Neural progenitor cell (in vitro differentiated cells): Measurements from ENCODE around the gene OAS3. TPM values are rescaled to one million over a fixed set of nuclear protein-coding genes. Genes with fewer than 3 reads are reported as not detected.
A peak's percentile ranks its signal among the peaks of the same experiment; 100 is the strongest.

Experiments used
- DNase-seq: peaks from one replicate; pipeline ENCODE4 v3.0.0-alpha.2; 2016; ENCODE audit warnings: low spot score
- H2AFZ ChIP-seq: fragments of 200-600 bp; sonication (generic); replicated peaks from 2 replicates; pipeline ENCODE4 v1.6.1; 2016; ENCODE audit warnings: antibody characterized with exemption
- H3F3A ChIP-seq: fragments of 200-600 bp; sonication (generic); 2 replicates; pipeline ENCODE4 v1.6.1; 2016; ENCODE audit warnings: antibody characterized with exemption, low read depth
- H3K27ac ChIP-seq: fragments of 200-600 bp; sonication (generic); 2 replicates; pipeline ENCODE4 v1.5.1; 2016; ENCODE audit warnings: mild to moderate bottlenecking
- H3K27me3 ChIP-seq: fragments of 200-600 bp; sonication (generic); 2 replicates; pipeline ENCODE4 v1.6.1; 2016; ENCODE audit warnings: mild to moderate bottlenecking, moderate library complexity
- H3K36me3 ChIP-seq: fragments of 200-600 bp; sonication (generic); 2 replicates; pipeline ENCODE4 v1.5.1; 2016
- H3K4me1 ChIP-seq: fragments of 200-600 bp; sonication (generic); 2 replicates; pipeline ENCODE4 v1.6.1; 2016; ENCODE audit warnings: mixed run types
- H3K4me2 ChIP-seq: fragments of 200-600 bp; sonication (generic); 2 replicates; pipeline ENCODE4 v1.6.1; 2016
- H3K4me3 ChIP-seq: fragments of 200-600 bp; sonication (generic); 2 replicates; pipeline ENCODE4 v1.5.1; 2016
- H3K79me2 ChIP-seq: fragments of 200-600 bp; sonication (generic); 2 replicates; pipeline ENCODE4 v1.6.1; 2016; ENCODE audit warnings: low read depth
- H3K9ac ChIP-seq: fragments of 200-600 bp; sonication (generic); 2 replicates; pipeline ENCODE4 v1.6.1; 2016
- H3K9me3 ChIP-seq: fragments of 200-600 bp; sonication (generic); 2 replicates; pipeline ENCODE4 v1.5.1; 2016; ENCODE audit warnings: low read depth
- H4K20me1 ChIP-seq: fragments of 200-600 bp; sonication (generic); 2 replicates; pipeline ENCODE4 v1.6.1; 2016; ENCODE audit warnings: low read depth
- H3K27ac Mint-ChIP-seq: 3 replicates; pipeline ENCODE4 v1.8.0; 2021; ENCODE audit warnings: mixed read lengths
- H3K27me3 Mint-ChIP-seq: 2 replicates; pipeline ENCODE4 v1.8.0; 2022; ENCODE audit warnings: low read depth, mild to moderate bottlenecking, inconsistent platforms, moderate library complexity, mixed read lengths; ENCODE audit not compliant: insufficient read depth
- H3K36me3 Mint-ChIP-seq: 3 replicates; pipeline ENCODE4 v1.8.0; 2021; ENCODE audit warnings: mixed read lengths
- H3K4me1 Mint-ChIP-seq: 3 replicates; pipeline ENCODE4 v1.8.0; 2021; ENCODE audit warnings: mixed read lengths
- H3K4me3 Mint-ChIP-seq: 3 replicates; pipeline ENCODE4 v1.8.0; 2021; ENCODE audit warnings: mild to moderate bottlenecking, moderate library complexity, mixed read lengths
- H3K9me3 Mint-ChIP-seq: 3 replicates; pipeline ENCODE4 v1.8.0; 2020; ENCODE audit warnings: mixed read lengths
- EZH2 ChIP-seq: fragments of 200-600 bp; sonication (generic); IDR thresholded peaks from 2 replicates; pipeline ENCODE4 v1.6.1; 2017; ENCODE audit warnings: antibody characterized with exemption, mild to moderate bottlenecking, moderate library complexity
- EZH2phosphoT487 ChIP-seq: fragments of 200-600 bp; sonication (generic); IDR thresholded peaks from 2 replicates; pipeline ENCODE4 v1.6.1; 2017; ENCODE audit warnings: antibody characterized with exemption
- total RNA-seq: library from RNA; depleted of rRNA; stranded (reverse); fragments of >200 nt; gene quantifications from 2 replicates; pipeline ENCODE4 v1.2.3, GENCODE V29; 2015; ENCODE audit warnings: low replicate concordance
- TF ChIP-seq, protein P1 (sequence below): fragments of 200-600 bp; sonication (generic); IDR thresholded peaks from 2 replicates; pipeline ENCODE4 v1.5.1; 2017; ENCODE audit warnings: antibody characterized with exemption, mild to moderate bottlenecking

The OAS3 gene
- total RNA-seq, 1 donor from 2014 or later, result not detected

- no peaks in the 10 kb centered on the region for H3K9me3 ChIP-seq
- Mint-ChIP-seq H3K9me3 (peaks cover 12% of the 10 kb centered on the region), H3K4me1 (peaks cover 15% of the 10 kb centered on the region), H3K4me3 (no peak overlapping the region), H3K36me3 (no peaks in the 10 kb centered on the region), H3K27ac (no peak overlapping the region), H3K27me3 (peaks cover 5% of the 10 kb centered on the region)
- H3K4me2 ChIP-seq, result no peak overlapping the region
- H3K27ac ChIP-seq, result no peak overlapping the region
- DNase-seq, result no peak
- no peaks in the 10 kb centered on the region for H3K79me2 ChIP-seq
- H2AFZ ChIP-seq, result no peak overlapping the region
- no peaks in the 10 kb centered on the region for H4K20me1 ChIP-seq
- H3F3A ChIP-seq, result peaks cover 17% of the 10 kb centered on the region
- no peak for TF ChIP-seq EZH2
- no peak for TF ChIP-seq EZH2phosphoT487
- TF ChIP-seq, protein P1, sequence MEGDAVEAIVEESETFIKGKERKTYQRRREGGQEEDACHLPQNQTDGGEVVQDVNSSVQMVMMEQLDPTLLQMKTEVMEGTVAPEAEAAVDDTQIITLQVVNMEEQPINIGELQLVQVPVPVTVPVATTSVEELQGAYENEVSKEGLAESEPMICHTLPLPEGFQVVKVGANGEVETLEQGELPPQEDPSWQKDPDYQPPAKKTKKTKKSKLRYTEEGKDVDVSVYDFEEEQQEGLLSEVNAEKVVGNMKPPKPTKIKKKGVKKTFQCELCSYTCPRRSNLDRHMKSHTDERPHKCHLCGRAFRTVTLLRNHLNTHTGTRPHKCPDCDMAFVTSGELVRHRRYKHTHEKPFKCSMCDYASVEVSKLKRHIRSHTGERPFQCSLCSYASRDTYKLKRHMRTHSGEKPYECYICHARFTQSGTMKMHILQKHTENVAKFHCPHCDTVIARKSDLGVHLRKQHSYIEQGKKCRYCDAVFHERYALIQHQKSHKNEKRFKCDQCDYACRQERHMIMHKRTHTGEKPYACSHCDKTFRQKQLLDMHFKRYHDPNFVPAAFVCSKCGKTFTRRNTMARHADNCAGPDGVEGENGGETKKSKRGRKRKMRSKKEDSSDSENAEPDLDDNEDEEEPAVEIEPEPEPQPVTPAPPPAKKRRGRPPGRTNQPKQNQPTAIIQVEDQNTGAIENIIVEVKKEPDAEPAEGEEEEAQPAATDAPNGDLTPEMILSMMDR, result no peak
- no peak overlapping the region for H3K9ac ChIP-seq
- H3K27me3 ChIP-seq, result no peaks in the 10 kb centered on the region
- no peaks in the 10 kb centered on the region for H3K36me3 ChIP-seq
- peaks cover 15% of the 10 kb centered on the region for H3K4me1 ChIP-seq
- no peak overlapping the region for H3K4me3 ChIP-seq
These were observed 8.6 kb upstream of the OAS3 start for GRCh38 chr12:112929715-112930114.

- H3K4me3 ChIP-seq, result no peak overlapping the region
- no peak overlapping the region for H3K27ac ChIP-seq
- H3K27me3 ChIP-seq, result no peaks in the 10 kb centered on the region
- no peaks in the 10 kb centered on the region for H3K36me3 ChIP-seq
- H3K79me2 ChIP-seq, result no peaks in the 10 kb centered on the region
- H3K4me2 ChIP-seq, result no peak overlapping the region
- no peak for TF ChIP-seq EZH2
- TF ChIP-seq, protein P1, result no peak
- TF ChIP-seq EZH2phosphoT487, result no peak
- no peaks in the 10 kb centered on the region for H4K20me1 ChIP-seq
- H3F3A ChIP-seq, result peaks cover 17% of the 10 kb centered on the region
- no peaks in the 10 kb centered on the region for H3K9me3 ChIP-seq
- Mint-ChIP-seq H3K27ac (no peak overlapping the region), H3K9me3 (peaks cover 12% of the 10 kb centered on the region), H3K27me3 (peaks cover 5% of the 10 kb centered on the region), H3K36me3 (no peaks in the 10 kb centered on the region), H3K4me1 (peaks cover 15% of the 10 kb centered on the region), H3K4me3 (no peak overlapping the region)
- no peak overlapping the region for H3K9ac ChIP-seq
- no peak overlapping the region for H2AFZ ChIP-seq
- DNase-seq, result no peak
- H3K4me1 ChIP-seq, result peaks cover 15% of the 10 kb centered on the region
These were observed 7.9 kb upstream of the OAS3 start for GRCh38 chr12:112930350-112930749.

GRCh38 chr12:112932485-112933128 lies 5.7 kb upstream of the OAS3 start:
- Mint-ChIP-seq H3K4me3 (no peak overlapping the region), H3K27ac (no peak overlapping the region), H3K36me3 (no peaks in the 10 kb centered on the region), H3K27me3 (peaks cover 5% of the 10 kb centered on the region), H3K4me1 (peaks cover 11% of the 10 kb centered on the region), H3K9me3 (peaks cover 4% of the 10 kb centered on the region)
- no peaks in the 10 kb centered on the region for H3K9me3 ChIP-seq
- no peaks in the 10 kb centered on the region for H3K36me3 ChIP-seq
- H3K9ac ChIP-seq, result no peak overlapping the region
- H3F3A ChIP-seq, result peaks cover 17% of the 10 kb centered on the region
- peaks cover 15% of the 10 kb centered on the region for H3K4me1 ChIP-seq
- H3K27me3 ChIP-seq, result peaks cover 17% of the 10 kb centered on the region
- peak overlapping the region; percentile 27 for H3K4me3 ChIP-seq
- no peak overlapping the region for H3K27ac ChIP-seq
- peak overlapping the region; percentile 65 for H3K4me2 ChIP-seq
- no peaks in the 10 kb centered on the region for H3K79me2 ChIP-seq
- no peak overlapping the region for H2AFZ ChIP-seq
- H4K20me1 ChIP-seq, result no peaks in the 10 kb centered on the region
- TF ChIP-seq EZH2phosphoT487, result peak; percentile 47
- TF ChIP-seq, protein P1, result no peak
- no peak for TF ChIP-seq EZH2
- peak; percentile 87 for DNase-seq
